LNCAP (cell line): Measurements from ENCODE around the gene UBE2H.

Experiments used
- TF ChIP-seq, protein P1 (sequence below): fragments of 450-650 bp; IDR thresholded peaks from 2 replicates; pipeline ENCODE4 v1.5.1; 2017; ENCODE audit warnings: mild to moderate bottlenecking

Gene UBE2H

DNA sequence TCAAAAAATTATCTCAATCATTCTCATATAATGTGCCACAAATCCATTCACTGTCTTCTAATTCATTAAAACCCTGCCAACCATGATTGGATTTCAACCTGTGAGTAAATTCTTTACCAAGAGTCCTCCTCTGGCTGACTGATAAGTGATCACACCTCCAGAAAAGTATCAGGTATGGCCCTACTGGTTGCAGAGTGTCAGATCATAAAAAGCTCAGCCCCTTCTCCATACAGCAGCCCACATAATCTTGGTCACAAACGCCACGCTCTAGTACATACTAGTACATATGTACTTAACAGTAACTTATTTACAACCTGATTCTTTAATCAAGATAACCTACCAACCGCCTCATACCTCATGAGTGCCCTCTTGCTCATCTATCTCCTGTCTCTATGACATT, 26.1 kb downstream of the UBE2H start:
- TF ChIP-seq, protein P1, sequence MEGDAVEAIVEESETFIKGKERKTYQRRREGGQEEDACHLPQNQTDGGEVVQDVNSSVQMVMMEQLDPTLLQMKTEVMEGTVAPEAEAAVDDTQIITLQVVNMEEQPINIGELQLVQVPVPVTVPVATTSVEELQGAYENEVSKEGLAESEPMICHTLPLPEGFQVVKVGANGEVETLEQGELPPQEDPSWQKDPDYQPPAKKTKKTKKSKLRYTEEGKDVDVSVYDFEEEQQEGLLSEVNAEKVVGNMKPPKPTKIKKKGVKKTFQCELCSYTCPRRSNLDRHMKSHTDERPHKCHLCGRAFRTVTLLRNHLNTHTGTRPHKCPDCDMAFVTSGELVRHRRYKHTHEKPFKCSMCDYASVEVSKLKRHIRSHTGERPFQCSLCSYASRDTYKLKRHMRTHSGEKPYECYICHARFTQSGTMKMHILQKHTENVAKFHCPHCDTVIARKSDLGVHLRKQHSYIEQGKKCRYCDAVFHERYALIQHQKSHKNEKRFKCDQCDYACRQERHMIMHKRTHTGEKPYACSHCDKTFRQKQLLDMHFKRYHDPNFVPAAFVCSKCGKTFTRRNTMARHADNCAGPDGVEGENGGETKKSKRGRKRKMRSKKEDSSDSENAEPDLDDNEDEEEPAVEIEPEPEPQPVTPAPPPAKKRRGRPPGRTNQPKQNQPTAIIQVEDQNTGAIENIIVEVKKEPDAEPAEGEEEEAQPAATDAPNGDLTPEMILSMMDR, result no peak

DNA sequence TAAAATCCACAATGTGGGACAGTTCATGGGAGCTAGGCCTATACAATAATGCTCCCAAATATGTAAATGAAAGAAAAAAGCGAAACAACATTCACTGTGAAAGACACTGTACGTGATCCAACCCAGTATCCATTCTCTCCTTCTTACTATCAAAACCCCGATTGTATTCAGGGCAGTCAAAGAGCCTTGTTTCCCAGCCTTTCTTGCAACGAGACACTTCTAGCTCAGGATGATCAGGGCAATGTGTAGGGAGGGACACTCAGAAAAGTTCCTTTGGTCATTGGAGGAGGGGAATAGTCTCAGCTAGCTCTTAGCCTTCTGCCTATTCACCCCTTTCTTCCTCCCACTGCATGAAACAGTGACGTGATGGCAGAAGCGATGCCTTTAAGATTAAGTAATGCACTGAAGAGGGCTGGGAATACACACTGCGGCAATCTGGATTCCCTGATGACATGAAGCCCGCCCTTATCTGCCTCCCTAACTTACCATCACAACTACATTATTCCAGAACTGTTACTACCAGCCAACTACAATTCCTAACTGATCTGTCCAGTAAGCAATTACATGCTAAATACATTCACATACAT, 27.3 kb downstream of the UBE2H start:
- TF ChIP-seq, protein P1, result no peak

DNA sequence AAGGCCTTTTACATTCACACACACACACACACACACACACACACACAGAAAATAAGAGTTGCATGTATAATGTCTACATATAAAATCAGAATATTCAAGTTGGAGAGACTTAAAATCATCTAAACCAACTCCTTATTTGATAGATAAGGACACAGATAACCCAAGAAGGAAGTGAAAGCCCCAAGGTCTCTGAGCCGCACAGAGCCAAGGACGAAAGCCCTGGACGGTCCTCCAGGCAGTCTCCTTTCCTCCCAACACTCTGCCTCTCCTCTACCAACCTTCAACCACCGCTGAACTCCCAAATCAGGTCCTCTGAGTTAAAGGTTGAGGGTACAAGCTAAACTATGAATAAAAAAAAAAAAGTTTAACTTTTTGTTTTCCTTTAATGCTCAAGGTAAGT, 28.2 kb downstream of the UBE2H start:
- TF ChIP-seq, protein P1, result no peak

DNA sequence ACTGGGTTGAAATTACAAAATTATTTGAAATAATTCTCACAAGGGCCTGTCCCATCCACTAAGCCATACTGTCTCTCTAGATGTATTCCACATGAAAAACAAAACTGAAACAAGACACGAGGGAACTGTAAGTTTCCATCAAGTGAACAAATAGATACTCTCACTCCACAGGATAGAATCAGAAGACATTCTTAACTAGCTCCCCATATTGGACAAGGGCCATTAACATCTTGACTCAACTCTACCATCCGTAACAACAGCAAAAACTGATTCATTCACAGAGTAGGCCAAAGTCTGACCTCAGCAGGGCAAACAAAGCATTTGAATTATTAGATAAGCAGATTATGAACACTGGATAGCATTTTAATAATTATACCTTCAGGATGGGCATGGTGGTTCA, 29.1 kb downstream of the UBE2H start:
- TF ChIP-seq, protein P1, result no peak

DNA sequence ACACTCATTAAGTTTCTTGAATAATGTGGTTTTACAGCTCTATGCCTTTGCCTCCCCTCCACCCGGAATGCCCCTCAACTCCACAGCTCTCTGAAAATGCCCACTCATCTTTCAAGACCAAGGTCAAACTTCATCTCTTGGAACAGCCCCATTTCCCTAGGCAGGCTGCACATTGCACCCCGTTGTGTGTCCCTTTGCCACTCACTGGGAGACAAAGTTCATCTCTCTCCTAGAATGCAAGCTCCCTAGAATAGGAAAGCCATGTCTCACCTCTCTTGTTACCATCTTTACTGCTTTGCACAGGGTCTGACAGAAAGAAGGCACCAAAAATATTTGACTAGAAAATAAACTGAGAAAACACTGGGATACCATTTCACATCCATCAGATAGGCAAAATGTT, 33.3 kb downstream of the UBE2H start:
- TF ChIP-seq, protein P1, result no peak

DNA sequence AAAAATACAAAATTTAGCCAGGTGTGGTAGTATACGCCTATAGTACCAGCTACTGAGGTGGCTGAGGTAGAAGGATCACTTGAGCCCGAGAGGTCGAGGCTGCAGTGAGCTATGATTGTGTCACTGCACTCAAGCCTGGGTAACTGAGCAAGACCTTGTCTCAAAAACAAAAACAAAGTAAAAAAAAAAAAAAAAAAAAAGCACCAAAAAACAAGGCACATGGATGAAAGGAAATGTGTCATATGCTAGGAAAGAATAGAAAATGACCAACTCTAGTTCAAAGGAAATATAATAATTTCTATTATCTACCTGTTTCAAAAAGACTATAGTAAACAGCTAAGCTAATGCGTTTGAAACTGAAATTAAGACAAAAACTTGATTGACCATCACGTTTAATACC, 33.8 kb downstream of the UBE2H start:
- TF ChIP-seq, protein P1, result no peak

DNA sequence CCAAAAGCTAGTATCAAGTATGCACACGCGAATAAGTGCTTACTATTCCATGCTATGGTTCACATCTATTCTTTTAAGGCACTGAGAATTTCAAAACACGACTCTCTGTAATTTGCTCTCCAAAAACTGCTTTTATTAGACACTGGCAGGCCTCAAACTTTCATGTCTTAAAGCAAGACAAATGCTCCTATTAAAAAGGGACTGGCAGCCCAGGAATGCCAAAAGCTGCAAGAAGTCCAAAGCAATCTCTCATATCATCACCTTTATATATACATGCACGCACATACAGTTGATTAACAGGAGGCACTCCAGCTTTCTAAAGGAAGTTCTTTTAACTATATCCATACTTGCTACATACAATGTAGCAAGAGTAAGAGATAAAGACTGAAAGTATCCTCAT, 34.8 kb downstream of the UBE2H start:
- TF ChIP-seq, protein P1, result no peak

DNA sequence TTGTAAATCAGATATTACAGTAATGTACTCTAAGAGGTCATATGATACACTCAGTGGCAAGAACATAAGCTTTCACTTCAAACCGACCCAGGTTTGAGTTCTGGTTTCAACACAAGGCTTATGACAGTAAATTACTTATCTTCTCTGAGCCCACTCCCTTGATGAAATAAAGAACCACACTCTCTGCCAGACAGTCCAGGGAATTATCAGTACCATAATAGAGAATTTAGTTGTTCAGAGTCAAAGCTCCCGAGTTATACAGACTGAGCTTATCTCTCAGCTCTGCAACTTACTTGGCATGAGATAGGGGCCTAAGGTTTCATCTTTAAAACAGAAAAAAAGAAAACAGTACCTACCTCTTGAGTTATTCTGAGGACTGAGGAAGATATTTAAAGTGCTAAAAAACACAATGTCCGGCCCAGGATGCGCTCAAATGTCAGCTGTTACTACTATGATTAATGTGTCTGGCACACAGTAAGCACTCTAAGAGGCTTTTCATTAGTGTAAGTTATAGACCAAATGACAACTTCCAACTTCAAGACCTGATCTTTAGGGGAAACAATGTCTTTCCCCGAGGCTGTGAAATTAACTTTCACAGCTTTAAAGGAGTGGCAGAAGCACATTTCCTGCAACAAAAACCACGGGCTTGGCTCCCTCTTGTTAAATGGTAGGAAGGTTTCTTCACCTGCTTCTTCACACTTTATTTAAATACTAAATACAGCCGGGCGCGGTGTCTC, 38.1 kb downstream of the UBE2H start:
- TF ChIP-seq, protein P1, result no peak
